ENCODE data around the gene ANGPTL2.

ANGPTL2 gene

GRCh38 chr9:127136081-127136879, 13.8 kb upstream of the ANGPTL2 start:
- DNase-seq = no peak

- no peak for DNase-seq
Observed at GRCh38 chr9:127135056-127135745, 12.8 kb upstream of the ANGPTL2 start.

GRCh38 chr9:127133739-127134167, 11.3 kb upstream of the ANGPTL2 start:
- no peak for DNase-seq

GRCh38 chr9:127132921-127133647, 10.6 kb upstream of the ANGPTL2 start:
- no peak for DNase-seq

- no peak for DNase-seq
Observed at GRCh38 chr9:127132375-127132774, 9.9 kb upstream of the ANGPTL2 start.

GRCh38 chr9:127131871-127132270, 9.4 kb upstream of the ANGPTL2 start:
- no peak for DNase-seq

- DNase-seq = no peak
Observed at GRCh38 chr9:127130661-127131538, 8.5 kb upstream of the ANGPTL2 start.

GRCh38 chr9:127130235-127130634, 7.8 kb upstream of the ANGPTL2 start:
- DNase-seq = no peak

GRCh38 chr9:127129718-127130085, 7.3 kb upstream of the ANGPTL2 start:
- DNase-seq = no peak

- DNase-seq = no peak
Observed at GRCh38 chr9:127129073-127129717, 6.8 kb upstream of the ANGPTL2 start.

GRCh38 chr9:127128341-127129072, 6.1 kb upstream of the ANGPTL2 start:
- no peak for DNase-seq

GRCh38 chr9:127126971-127127370, 4.5 kb upstream of the ANGPTL2 start:
- no peak for DNase-seq

GRCh38 chr9:127124792-127125191, 2.4 kb upstream of the ANGPTL2 start:
- no peak for DNase-seq

- DNase-seq = no peak
Observed at GRCh38 chr9:127124111-127124531, 1.7 kb upstream of the ANGPTL2 start.

GRCh38 chr9:127123064-127123890, 842 bp upstream of the ANGPTL2 start:
- no peak for DNase-seq

- DNase-seq = no peak
Observed at GRCh38 chr9:127121628-127122175, 733 bp downstream of the ANGPTL2 start.

GRCh38 chr9:127119320-127119709, 3.1 kb downstream of the ANGPTL2 start:
- no peak for DNase-seq

GRCh38 chr9:127118597-127119319, 3.7 kb downstream of the ANGPTL2 start:
- no peak for DNase-seq

- no peak for DNase-seq
Observed at GRCh38 chr9:127117801-127118200, 4.6 kb downstream of the ANGPTL2 start.

Data from effector CD8-positive, alpha-beta T cell (primary cell).